Stimulated activated CD4-positive, alpha-beta T cell treated with anti-CD3 and anti-CD28 coated beads, Interleukin-4, amount 100 ng/mL, for 1 hour (primary cell): ENCODE data around the gene CEMP1.

Experiments used
- DNase-seq: peaks from one replicate; pipeline ENCODE4 v3.0.0-alpha.2; 2020

CEMP1 gene

DNA sequence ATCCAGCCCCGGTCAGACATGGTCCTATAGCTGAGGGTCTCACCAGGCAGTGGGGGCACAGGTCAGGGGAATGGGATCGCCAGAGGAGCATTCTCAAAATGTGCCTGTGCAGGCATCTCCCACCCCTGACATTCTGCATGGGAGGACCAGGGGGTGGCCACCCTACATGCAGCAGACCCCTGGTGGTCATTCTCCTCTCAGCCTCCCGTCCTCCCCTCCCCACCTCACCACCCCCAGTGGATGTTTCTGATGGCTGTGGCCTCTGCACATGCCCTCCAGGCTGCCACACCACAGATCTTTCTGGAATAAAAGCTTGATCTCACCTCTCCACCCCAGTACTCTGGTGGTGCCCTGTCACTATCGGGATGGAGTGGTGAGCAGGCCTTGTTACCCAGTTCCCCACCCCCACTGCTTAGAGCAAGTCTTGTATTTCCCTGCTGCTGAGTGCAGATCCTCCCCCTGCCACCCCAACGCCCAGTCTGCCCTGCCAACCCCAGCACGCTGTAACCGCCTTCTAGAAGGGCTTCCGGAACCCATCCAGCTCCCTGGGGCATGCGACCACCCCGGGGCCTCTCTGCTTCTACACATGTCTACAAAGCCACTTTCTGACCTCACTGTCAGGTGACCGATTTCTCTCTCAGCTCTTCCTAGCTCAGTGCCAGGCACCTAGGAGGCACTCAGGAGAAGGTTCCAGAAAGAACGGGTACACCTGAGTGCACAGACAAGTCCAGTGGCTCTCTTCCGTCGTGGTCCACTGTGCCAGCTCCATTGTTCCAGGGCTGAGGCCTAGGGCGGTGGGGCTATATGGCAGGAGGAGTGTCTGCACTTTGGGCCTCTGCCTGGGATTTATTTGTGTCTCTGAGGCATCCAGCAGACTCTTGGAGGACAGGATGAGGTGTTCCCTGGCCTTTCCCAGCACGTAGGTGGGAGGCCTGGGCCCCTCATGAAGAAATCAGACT, 47.0 kb downstream of the CEMP1 start:
- no peak for DNase-seq

DNA sequence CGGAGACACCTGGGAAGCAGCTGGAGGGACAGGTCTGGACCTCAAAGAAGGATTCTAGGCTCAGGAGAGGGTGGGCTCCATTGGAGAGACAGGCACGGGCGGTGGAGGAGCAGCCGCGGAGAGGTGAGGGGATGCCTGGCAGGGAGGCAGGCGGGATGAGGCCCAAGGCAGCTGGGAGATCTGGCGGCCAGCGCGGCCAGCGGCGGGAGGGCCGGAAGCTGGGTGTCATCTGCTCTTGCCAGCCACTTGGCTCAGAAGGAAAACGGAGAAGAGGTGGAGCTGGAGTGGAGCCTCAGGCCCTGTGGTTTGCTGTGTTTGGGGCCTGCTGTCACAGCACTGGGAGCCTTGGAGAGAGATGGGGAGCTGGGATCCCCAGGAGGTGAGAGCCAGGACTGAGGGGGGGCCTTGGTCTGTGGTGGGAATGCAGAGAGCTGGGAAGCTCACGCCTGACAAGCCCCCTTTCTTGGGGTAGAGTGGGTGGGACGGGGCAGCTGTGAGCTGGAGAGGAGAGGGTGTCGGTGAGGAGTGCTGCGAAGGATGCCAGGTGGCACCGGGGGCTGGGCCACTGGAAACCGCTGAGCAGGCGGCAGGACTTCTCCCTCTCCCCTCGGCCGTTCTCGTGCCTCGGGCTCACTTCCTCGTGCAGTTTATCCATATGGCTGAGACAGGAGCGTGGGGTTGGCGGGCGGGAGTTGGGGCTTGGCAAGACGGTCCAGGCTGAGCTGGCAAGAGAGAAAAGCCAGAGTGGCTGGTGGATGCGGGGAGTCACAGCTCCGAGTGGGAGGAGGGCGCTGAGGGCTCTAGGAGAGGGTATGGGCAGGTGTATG, 48.3 kb downstream of the CEMP1 start:
- DNase-seq, result no peak

DNA sequence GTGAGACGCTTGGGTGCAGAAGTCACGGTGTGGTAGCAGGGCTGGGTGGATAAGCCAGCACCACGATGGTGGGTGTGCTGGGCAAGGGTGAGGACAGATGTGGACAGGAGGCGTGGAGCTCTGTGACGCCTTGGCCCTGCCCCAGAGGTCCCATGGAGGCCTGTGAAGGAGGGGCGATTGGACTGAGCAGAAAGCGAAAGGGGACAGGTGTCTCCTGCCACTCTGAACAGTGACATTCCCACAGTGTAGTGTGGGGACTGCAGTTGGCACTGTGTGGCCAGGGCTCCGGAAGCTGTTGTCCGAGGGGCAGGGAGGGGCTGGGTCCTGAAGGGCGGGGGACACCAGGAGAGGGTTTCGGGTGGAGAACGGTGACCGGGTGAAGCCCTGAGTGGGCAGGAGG, 49.0 kb downstream of the CEMP1 start:
- DNase-seq, result no peak

DNA sequence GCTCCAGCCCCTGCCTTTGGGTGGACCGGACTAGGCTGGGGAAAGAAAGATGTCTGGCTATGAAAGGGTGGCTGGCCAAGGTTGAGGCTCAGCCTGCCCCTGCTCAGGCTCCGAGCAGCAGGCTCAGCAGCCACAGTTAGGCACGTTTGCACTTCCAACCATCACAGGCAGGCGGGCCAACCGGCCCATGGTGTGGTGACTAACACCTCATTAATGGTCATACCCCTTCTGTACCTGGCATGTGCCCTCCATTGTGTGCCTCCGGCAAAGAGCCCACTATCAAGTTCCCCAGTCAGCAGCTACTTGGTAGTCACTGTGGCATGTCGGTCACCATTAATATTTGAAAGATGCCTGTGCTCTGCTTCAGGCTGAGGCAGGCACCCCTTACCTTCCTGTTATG, 49.5 kb downstream of the CEMP1 start:
- no peak for DNase-seq

DNA sequence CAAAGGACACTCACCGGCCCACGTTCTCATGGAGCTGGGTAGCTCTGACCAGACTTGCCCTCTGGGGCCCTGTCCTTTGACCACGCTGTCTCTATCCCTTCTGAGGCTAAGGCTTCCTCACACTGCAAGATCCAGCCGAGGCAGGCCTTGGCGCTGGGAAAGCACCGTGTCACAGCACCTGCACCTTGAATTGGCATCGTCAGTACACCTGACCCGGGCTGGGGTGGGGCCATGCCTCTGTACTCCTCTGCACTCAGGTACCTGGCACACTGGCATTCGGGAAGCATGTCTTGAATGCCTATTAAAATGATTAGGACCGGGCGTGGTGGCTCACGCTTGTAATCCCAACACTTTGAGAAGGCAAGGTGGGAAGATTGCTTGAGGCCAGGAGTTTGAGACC, 50.3 kb downstream of the CEMP1 start:
- no peak for DNase-seq
